ENCODE results near the gene BEGAIN. TPM values are rescaled to one million over a fixed set of nuclear protein-coding genes. Genes with fewer than 3 reads are reported as not detected.

Gene BEGAIN
- total RNA-seq, 1 donor from 2014 or later, result 2.5 TPM

DNA sequence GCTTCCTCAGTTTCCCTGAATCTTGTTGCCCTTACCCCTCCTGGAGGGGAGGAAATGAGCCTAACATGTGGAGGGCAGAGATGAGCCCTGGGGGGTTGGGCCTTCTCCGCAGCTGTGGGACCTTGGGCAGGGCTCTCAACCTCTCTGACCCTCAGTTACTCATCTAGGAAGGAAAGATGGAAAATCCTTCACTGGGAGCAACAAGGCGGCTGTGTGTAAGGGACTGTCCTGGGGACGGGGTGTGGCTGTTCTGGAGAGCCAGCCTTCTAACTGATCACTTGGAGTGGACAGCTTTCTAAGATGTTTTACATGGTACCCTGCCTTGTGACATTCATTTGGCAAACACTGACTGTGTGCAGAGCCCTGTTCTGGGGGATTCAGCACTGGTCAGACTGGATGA is 14.7 kb downstream of the BEGAIN start:
- H3K36me3 Mint-ChIP-seq (ENCODE audit: low read depth), result no peaks in the 10 kb centered on the region
- H3K27ac Mint-ChIP-seq, result no peak overlapping the region
- no peak for DNase-seq (ENCODE audit: low spot score)
- H3K4me3 Mint-ChIP-seq, result no peak overlapping the region
- H3K27me3 Mint-ChIP-seq (ENCODE audit: insufficient read depth), result peaks cover 22% of the 10 kb centered on the region
- intact Hi-C loops (cut with micrococcal nuclease), result no loop called here
- no peaks in the 10 kb centered on the region for H3K9me3 Mint-ChIP-seq
- no peaks in the 10 kb centered on the region for H3K4me1 Mint-ChIP-seq (ENCODE audit: low read depth)

DNA sequence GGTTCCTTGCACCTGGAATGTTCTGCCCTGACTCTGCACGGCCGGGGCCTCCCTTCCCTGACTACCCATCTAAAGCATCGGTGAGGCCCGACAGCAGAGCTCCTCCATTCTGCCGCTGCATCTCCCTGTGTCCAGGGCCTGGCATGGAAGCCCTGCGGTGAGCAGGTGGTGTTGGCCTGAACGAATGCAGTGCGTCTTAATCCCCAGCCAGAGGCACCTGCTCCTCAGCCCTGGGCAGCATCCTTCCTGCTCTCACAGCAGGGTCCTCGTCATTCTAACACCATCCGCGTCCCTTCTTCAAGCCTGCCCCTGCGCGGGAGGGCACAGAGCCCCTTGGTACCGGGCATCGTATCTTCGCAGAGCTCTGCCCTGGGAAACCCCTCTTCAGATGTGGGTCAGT is 15.4 kb downstream of the BEGAIN start:
- peaks cover 25% of the 10 kb centered on the region for H3K27me3 Mint-ChIP-seq (ENCODE audit: insufficient read depth)
- H3K4me3 Mint-ChIP-seq, result no peak overlapping the region
- no peaks in the 10 kb centered on the region for H3K36me3 Mint-ChIP-seq (ENCODE audit: low read depth)
- no peaks in the 10 kb centered on the region for H3K9me3 Mint-ChIP-seq
- no peak for DNase-seq (ENCODE audit: low spot score)
- no peak overlapping the region for H3K27ac Mint-ChIP-seq
- H3K4me1 Mint-ChIP-seq (ENCODE audit: low read depth), result no peaks in the 10 kb centered on the region
- intact Hi-C loops (cut with micrococcal nuclease), result no loop called here

DNA sequence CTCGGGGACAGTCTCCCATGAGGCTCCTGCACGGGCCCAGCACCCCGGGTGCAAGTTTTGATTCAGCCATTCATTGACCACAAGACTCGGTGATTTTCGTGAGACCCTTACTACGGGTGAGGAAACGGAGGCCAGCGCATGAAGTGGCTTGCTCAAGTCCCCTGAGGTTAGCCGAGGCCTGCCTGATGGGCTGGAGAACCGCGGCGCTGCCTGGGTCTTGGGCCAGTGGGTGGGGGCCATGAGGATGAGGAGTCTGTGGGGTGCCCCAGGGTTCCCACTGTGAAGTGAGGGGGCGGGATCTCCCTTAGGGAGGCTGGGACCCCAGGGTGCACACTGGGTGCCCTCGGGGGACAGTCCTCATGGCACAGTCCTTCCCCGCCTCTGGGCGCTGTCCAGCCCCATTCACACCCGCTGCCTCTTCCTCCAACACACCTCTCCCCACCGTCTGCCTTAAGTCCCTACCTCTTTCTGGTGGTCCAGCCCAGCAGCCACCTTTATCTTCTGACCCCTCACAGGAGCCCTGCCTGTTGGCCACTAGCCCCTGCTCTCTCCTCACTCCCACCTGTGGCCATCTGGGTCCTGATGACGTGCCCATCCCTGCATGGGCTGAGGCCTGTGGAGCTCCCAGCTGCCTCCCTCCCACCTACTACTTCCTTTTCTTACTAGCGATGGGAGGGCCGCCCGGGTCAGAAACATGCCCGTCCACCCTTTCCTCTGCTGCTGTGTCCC is 16.3 kb downstream of the BEGAIN start:
- peaks cover 31% of the 10 kb centered on the region for H3K27me3 Mint-ChIP-seq (ENCODE audit: insufficient read depth)
- H3K27ac Mint-ChIP-seq, result no peak overlapping the region
- H3K4me1 Mint-ChIP-seq (ENCODE audit: low read depth), result no peaks in the 10 kb centered on the region
- no peak overlapping the region for H3K4me3 Mint-ChIP-seq
- DNase-seq (ENCODE audit: low spot score), result no peak
- H3K36me3 Mint-ChIP-seq (ENCODE audit: low read depth), result no peaks in the 10 kb centered on the region
- H3K9me3 Mint-ChIP-seq, result no peaks in the 10 kb centered on the region
- intact Hi-C loops (cut with micrococcal nuclease), result no loop called here

DNA sequence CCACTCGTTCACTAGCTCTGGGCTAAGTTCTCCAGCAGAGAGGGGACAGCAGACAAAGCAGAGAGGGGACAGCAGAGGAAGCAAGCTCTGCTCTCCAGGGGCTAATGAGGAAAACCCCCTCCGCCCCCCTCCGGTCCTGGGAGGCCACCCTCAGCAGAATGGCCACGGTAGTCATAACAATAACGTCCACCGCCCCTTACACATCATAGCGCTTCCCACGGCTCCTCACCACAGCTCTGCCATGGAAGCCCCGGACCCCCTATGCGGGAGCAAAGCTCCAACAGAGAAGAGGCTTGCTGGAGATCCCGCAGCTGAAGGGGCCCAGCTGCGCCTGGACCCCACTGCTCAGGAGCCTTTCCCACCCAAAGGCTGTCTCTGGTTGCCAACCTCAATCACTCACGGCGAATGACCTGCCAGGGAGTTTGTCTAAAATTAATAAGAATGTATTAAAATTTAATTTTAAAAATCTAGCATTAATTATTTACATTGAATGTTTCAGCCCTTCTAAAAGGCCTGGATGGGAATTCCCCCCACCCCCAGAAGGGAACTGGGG is 17.4 kb downstream of the BEGAIN start:
- no peak for DNase-seq (ENCODE audit: low spot score)
- Mint-ChIP-seq H3K36me3 (ENCODE audit: low read depth) (no peaks in the 10 kb centered on the region), H3K27ac (no peak overlapping the region), H3K4me1 (ENCODE audit: low read depth) (no peaks in the 10 kb centered on the region), H3K27me3 (ENCODE audit: insufficient read depth) (peaks cover 36% of the 10 kb centered on the region), H3K9me3 (no peaks in the 10 kb centered on the region), H3K4me3 (no peak overlapping the region)
- intact Hi-C loops (cut with micrococcal nuclease), result no loop called here

DNA sequence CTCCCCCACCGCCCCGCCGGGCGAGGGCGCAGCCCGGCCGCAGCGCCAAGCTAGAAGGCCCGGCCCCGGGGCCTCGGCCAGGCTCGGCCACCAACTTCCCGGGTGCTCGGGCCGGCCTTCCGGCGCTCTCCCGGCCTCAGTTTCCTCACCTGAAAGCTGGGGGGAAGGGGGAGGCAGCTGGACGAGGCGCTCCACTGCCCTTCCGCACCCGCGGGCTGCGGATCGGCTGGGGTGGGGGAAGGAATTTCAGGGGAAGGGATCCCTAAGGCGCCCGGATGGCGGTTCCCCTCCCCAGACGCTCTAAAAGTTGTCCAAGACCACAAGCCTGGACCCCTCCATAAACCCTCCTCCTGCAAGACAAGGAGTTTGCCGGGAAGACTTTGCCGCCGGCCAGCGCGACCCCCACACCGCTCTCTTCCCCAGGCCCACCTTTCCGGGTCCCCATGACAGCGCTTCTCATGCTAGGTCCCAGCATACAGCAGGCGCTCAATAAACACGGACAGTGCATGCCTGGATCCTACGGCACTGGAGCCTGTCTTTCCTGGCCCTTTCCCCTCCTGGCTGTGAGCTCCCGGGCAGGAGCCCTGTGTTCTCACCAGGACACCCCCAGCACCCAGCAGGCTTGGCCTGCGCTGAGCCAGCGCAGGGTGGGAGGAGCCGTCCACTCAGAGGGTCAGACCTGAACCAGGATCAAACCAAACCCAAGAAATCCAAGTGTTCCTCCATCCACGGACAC is 18.1 kb downstream of the BEGAIN start:
- intact Hi-C loops (cut with micrococcal nuclease), result no loop called here
- Mint-ChIP-seq H3K27me3 (ENCODE audit: insufficient read depth) (peaks cover 36% of the 10 kb centered on the region), H3K36me3 (ENCODE audit: low read depth) (no peaks in the 10 kb centered on the region), H3K27ac (no peak overlapping the region), H3K9me3 (no peaks in the 10 kb centered on the region), H3K4me1 (ENCODE audit: low read depth) (no peaks in the 10 kb centered on the region), H3K4me3 (no peak overlapping the region)
- no peak for DNase-seq (ENCODE audit: low spot score)

DNA sequence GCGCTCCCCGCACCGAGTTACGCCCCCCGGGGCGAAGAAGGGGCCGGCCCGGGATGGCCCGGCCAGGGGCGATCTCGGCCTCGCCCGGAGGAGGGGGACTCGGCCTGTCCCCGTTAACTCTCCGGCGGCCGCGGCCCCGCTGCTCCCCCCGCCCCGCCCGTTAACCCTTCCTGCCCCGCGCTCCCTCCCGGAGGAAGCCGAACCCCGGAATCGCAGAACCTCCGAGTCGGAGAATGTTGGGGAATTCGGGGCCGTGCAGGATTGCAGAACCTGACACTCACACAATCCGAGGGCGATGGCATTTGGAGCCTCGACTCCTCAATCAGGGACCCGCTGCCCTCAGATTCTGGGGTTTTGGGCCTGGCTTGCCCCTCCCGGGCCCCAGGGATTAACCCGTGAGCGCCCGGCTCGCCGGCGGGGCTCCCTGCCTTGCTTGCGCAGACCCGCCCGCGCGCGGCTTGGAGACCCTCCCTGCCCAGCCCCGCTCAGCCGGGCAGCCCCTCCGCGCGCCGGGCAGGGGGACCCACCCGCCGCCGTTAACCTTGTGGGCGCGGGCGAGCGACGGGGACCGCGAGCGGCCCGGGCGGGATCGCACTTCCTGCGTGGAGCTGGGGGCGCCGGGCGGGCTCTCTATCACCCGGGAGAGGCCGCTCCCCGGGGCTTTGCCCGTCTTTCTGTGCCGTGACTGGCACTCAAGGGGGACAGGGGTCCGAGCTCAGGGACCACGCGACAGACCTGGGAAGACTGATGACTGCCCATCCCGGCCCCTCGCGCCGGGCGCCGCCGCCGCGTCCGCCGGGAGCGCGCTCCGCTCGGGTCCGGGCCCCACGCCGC is 18.8 kb downstream of the BEGAIN start:
- no peak overlapping the region for H3K4me3 Mint-ChIP-seq
- intact Hi-C loops (cut with micrococcal nuclease), result no loop called here
- no peaks in the 10 kb centered on the region for H3K4me1 Mint-ChIP-seq (ENCODE audit: low read depth)
- no peak overlapping the region for H3K27ac Mint-ChIP-seq
- peaks cover 40% of the 10 kb centered on the region for H3K27me3 Mint-ChIP-seq (ENCODE audit: insufficient read depth)
- DNase-seq (ENCODE audit: low spot score), result no peak
- no peaks in the 10 kb centered on the region for H3K9me3 Mint-ChIP-seq
- no peaks in the 10 kb centered on the region for H3K36me3 Mint-ChIP-seq (ENCODE audit: low read depth)

DNA sequence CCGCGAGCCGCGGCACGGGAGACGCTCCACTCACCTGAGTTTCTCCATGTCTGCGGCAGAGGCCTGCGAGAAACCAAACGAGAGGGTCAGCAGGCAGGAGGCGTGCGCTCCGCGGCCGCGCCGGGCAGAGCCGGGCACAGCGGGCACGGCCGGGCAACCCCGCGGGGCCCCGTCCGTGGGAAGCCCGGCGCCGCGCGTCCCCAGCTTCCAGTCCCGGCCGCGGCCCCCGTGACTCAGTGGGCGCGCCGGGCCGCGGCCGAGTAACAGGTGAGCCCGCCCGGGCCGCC is 19.4 kb downstream of the BEGAIN start:
- H3K36me3 Mint-ChIP-seq (ENCODE audit: low read depth), result no peaks in the 10 kb centered on the region
- no peaks in the 10 kb centered on the region for H3K9me3 Mint-ChIP-seq
- no peak overlapping the region for H3K4me3 Mint-ChIP-seq
- no peak for DNase-seq (ENCODE audit: low spot score)
- H3K4me1 Mint-ChIP-seq (ENCODE audit: low read depth), result no peaks in the 10 kb centered on the region
- intact Hi-C loops (cut with micrococcal nuclease), result no loop called here
- H3K27me3 Mint-ChIP-seq (ENCODE audit: insufficient read depth), result peaks cover 39% of the 10 kb centered on the region
- no peak overlapping the region for H3K27ac Mint-ChIP-seq

DNA sequence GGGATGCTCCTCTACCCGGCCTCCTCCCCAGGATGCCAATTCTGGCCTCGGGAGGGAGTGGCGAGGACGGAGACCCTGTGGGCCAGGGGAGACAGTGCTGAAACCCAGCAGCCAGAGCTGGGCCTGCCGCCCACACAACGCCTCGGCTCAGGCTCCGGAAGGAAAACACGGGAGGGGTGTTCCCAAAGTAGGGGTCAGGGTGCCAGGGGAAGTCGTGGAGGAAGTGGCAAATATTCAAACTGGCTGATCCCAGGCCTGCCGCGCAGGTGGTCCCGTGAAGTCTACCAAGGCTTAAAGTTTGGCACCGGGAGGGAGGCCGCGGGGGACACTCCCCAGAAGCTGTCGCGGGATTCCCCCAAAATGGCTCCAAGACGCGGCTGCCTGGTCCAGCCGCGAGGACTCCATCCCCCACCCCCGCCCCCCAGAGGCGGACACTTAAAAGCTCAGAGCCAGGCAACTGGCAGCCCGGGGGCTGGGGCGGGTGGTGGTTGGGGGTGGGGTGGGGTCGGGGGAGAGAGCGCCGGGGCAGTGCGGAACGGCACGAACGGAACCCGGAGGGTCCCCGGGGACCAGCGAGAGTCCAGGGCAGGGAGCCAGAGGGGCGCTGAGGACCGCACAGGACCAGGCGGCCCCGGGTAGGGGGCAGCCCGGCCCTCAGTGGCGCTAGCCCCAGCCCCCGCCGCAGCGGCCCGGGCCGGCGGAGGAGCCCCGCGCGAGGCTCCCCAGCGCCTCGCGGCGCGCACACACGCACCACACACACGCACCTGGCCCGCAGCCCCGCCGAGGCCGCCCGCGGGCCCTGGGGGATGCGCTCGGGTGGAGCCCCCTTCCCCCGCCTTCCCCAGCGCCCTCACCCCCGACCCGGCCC is 20.0 kb downstream of the BEGAIN start:
- intact Hi-C loops (cut with micrococcal nuclease), result no loop called here
- no peak overlapping the region for H3K4me3 Mint-ChIP-seq
- H3K27ac Mint-ChIP-seq, result no peak overlapping the region
- peaks cover 37% of the 10 kb centered on the region for H3K27me3 Mint-ChIP-seq (ENCODE audit: insufficient read depth)
- H3K4me1 Mint-ChIP-seq (ENCODE audit: low read depth), result no peaks in the 10 kb centered on the region
- no peaks in the 10 kb centered on the region for H3K9me3 Mint-ChIP-seq
- H3K36me3 Mint-ChIP-seq (ENCODE audit: low read depth), result no peaks in the 10 kb centered on the region
- DNase-seq (ENCODE audit: low spot score), result no peak

DNA sequence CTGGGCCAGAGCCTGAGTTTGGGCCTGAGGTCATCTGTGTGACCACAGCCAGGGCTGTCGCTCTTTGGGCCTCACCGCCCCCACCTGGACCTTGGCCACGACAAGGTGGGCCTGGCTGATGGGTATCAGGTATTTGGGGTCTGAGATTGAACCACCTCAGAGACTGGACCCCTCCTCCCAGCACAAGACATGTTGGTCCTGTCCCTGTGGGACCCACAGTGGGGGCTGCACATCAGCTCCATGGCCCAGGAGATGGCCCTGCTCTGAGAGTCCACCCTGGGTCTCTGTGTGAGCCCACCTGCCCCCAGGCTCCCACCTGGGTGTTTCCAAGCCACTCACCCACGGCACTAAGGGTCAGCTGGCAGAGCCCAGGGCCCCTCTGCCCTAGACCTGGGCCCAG is 20.6 kb downstream of the BEGAIN start:
- H3K4me1 Mint-ChIP-seq (ENCODE audit: low read depth), result no peaks in the 10 kb centered on the region
- H3K36me3 Mint-ChIP-seq (ENCODE audit: low read depth), result no peaks in the 10 kb centered on the region
- peaks cover 30% of the 10 kb centered on the region for H3K27me3 Mint-ChIP-seq (ENCODE audit: insufficient read depth)
- no peak overlapping the region for H3K4me3 Mint-ChIP-seq
- intact Hi-C loops (cut with micrococcal nuclease), result no loop called here
- no peak overlapping the region for H3K27ac Mint-ChIP-seq
- DNase-seq (ENCODE audit: low spot score), result no peak
- no peaks in the 10 kb centered on the region for H3K9me3 Mint-ChIP-seq

DNA sequence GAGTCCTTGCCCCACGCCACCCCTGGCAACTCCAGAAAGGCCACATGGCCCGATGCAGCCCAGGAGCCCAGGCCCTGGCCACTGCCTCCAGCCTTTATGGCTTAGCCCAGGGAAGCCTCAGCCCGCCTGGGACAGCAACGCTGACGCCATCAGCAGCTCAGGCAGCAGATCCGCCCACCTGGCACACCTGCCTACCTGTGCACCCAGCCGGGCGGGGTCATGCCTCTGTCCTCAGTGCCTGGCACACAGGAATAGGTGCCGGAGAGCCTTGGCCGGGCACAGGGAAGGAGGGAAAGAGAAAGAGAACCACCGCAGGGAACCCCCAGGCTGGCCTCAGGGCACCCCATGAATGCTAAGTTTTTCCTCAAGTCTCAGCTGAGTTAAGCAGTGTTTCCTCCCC is 21.1 kb downstream of the BEGAIN start:
- Mint-ChIP-seq H3K4me1 (ENCODE audit: low read depth) (no peaks in the 10 kb centered on the region), H3K36me3 (ENCODE audit: low read depth) (no peaks in the 10 kb centered on the region), H3K27me3 (ENCODE audit: insufficient read depth) (peaks cover 27% of the 10 kb centered on the region), H3K27ac (no peak overlapping the region), H3K4me3 (no peak overlapping the region), H3K9me3 (no peaks in the 10 kb centered on the region)
- intact Hi-C loops (cut with micrococcal nuclease), result no loop called here
- no peak for DNase-seq (ENCODE audit: low spot score)

DNA sequence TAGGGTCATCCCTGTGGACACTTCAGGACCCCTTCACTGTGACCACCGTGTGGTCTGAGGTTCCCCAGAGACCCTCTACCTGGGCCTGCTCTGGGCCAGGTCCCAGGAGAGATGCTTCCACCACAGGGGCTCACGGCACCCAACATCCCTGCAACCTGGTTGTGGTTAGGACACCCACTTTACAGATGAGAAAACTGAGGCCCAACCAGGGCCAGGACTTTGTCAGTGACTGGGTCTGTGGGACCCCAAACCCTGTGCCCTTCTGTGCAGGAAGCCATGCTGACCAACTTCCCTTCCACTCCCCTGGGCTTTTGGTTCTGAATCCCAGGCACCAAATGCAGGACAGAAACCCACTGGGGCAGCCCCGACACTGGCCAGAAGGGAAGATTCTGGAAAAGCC is 21.6 kb downstream of the BEGAIN start:
- H3K4me3 Mint-ChIP-seq, result no peak overlapping the region
- H3K36me3 Mint-ChIP-seq (ENCODE audit: low read depth), result no peaks in the 10 kb centered on the region
- no peaks in the 10 kb centered on the region for H3K9me3 Mint-ChIP-seq
- DNase-seq (ENCODE audit: low spot score), result no peak
- intact Hi-C loops (cut with micrococcal nuclease), result no loop called here
- no peaks in the 10 kb centered on the region for H3K4me1 Mint-ChIP-seq (ENCODE audit: low read depth)
- peaks cover 25% of the 10 kb centered on the region for H3K27me3 Mint-ChIP-seq (ENCODE audit: insufficient read depth)
- H3K27ac Mint-ChIP-seq, result no peak overlapping the region

DNA sequence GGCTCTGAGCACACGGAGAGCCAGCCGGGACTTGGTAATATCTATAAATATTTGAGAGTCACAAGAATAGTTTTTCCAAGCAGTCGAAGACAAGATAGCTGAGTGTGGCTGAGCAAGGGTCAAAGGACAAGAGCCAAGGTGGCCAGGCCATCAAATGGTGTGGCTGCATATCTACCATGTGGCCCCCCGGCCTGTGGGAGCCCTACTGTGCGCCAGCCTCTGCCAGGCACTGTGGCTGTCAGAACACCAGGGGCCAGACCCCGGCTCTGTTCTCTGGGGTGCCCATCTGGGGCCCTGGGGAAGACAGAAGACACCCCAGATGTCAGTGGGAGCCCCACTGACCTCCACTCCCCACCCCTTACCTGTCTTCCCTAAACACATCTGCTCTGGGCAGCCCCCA is 22.7 kb downstream of the BEGAIN start:
- H3K9me3 Mint-ChIP-seq, result no peaks in the 10 kb centered on the region
- H3K36me3 Mint-ChIP-seq (ENCODE audit: low read depth), result no peaks in the 10 kb centered on the region
- intact Hi-C loops (cut with micrococcal nuclease), result no loop called here
- peaks cover 22% of the 10 kb centered on the region for H3K27me3 Mint-ChIP-seq (ENCODE audit: insufficient read depth)
- no peak overlapping the region for H3K4me3 Mint-ChIP-seq
- H3K4me1 Mint-ChIP-seq (ENCODE audit: low read depth), result no peaks in the 10 kb centered on the region
- no peak for DNase-seq (ENCODE audit: low spot score)
- no peak overlapping the region for H3K27ac Mint-ChIP-seq
